Stimulated activated CD4-positive, alpha-beta T cell treated with anti-CD3 and anti-CD28 coated beads, TNF-alpha, amount 100 ng/mL, for 1 hour (primary cell): ENCODE results near the gene VMP1.
"Not testable (repeated sequence)": the region's sequence is repeated elsewhere in the genome, so short reads cannot be mapped to it uniquely, and the experiment has no call there.

Source experiments
- DNase-seq, 3 donors: peaks; one replicate each; pipeline ENCODE4 v3.0.0-alpha.2; 2020; ENCODE audit warnings: low read depth in 3 of 3, low spot score in 1 of 3

VMP1 gene

DNA sequence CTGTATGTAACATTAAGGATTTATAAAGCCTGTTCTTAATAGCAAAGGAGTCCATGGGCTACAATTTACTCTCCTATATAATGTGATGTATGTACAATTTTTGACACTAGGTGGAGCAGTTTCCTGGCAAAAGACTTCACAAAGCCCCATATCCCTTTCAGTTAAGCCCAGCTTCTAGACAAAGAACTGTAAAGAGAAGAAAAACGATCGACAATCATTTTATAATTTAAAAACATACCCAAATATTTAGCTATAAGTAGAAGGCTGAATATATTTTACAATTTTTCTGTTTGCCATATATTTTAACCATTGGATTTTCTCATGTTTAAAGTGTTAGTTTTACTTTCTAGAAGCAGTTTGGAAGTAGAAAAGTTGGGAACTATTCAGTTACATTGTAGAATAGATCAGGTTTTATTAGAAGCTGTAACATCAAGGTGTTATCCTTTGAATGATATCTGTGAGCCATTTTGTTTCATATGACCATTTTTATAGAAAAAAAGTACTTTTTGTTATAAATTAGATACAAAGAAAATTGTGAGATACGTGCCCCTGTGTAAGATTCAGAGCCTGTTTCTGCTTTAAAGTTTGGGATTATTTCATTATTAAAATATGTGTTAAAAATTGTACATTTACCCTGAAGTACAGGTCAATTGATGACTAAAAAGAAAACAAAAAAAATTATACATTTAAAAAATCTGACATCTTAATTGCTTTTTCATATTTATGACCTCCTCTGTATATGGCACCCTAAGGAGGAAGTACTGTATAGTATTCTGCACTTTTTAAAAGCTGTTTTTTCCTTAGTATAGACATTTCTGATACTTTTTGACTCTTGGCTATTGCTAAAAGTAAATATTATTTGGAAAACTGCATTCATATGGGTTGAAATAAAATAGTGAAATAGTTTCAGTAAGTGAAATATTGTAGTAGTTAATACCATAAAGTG lies 46.3 kb downstream of the VMP1 start:
- no peak for DNase-seq

DNA sequence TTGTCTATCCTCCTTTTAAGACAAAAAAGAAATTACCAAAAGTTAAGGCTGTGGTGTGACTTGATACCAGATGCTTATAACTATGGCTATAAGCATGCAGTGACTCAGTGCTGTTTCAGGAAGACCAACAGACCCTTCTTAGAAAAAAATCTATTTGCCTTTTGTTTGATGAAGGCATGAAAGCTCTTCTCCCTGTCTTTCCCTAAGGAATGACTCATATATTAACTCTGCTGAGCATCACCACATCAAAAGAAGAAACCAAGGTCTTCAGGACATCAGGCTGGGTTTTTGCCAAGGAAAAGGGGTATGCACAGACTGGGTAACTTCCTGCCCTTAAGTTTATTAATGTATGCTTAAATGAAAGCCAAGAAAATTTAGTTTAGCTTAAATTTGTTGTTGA lies 47.1 kb downstream of the VMP1 start:
- DNase-seq, result no peak

- not testable (repeated sequence) for DNase-seq
Measured at GRCh38 chr17:59755069-59755468, 47.6 kb downstream of the VMP1 start.

- no peak for DNase-seq
Measured at GRCh38 chr17:59756236-59756818, 48.9 kb downstream of the VMP1 start.

- no peak for DNase-seq
Measured at GRCh38 chr17:59757043-59757442, 49.6 kb downstream of the VMP1 start.

GRCh38 chr17:59757470-59757869 lies 50.0 kb downstream of the VMP1 start:
- no peak for DNase-seq

DNA sequence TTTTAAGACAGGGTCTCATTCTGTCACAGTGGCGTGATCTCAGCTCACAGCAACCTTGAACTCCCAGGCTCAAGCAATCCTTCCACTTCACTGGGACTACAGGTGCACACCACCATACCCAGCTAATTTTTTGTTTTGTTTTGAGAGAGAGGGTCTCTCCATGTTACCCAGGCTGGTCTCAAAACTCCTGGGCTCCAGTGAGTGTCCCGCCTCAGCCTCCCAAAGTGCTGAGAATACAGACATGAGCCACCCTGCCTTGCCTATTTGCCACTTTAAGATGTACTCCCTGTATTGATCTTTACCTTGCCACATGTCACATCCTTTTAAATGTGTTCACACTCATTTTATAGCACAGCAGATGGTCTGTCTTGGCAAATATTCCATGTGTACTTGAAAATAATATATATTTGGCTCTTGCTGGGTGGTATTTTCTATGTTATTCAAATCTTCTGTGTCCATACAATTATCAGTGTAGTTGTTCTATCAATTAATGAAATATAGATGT lies 50.5 kb downstream of the VMP1 start:
- DNase-seq, result no peak

DNA sequence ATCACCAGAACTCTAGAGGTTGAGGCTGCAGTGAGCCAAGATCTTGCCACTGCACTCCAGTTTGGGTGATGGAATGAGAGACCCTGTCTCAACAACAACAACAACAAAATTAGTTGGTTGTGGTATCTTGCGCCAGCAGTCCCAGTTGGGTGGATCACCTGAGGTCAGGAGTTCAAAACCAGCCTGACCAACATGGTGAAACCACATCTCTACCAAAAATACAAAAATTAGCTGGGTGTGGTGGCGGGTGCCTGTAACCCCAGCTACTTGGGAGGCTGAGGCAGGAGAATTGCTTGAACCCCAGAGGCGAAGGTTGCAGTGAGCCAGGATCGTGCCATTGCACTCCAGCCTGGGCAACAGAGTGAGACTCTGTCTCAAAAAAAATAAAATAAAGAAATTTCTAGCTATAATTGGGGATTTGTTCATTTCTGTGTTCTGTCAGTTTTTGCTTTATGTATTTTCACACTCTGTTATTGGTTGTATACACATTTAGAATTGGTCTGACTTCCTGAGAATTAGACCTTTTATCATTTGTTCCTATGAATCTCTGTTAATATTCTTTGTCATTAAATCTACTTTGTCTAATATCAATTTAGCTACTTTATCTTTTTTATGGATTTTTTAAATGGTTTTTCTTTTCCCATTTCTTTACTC lies 51.7 kb downstream of the VMP1 start:
- DNase-seq, result not testable (repeated sequence)

DNA sequence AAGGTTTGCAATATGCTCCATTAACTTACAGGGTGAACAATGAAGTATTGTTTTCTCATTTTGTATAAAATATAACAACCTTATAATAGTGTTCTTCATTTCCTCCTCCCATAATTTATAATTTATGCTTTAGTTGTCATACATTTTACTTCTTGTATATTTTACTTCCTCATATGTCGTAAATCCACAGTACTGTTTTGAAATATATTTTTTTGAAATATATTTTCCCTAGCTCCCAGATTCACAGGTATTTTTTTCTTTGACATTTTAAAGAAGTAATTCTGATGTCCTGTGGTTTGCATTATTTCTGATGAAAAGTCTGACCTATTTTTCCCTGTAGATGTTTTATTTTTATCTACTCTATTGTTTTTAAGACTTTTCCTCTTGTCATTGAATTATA lies 52.7 kb downstream of the VMP1 start:
- no peak for DNase-seq

DNA sequence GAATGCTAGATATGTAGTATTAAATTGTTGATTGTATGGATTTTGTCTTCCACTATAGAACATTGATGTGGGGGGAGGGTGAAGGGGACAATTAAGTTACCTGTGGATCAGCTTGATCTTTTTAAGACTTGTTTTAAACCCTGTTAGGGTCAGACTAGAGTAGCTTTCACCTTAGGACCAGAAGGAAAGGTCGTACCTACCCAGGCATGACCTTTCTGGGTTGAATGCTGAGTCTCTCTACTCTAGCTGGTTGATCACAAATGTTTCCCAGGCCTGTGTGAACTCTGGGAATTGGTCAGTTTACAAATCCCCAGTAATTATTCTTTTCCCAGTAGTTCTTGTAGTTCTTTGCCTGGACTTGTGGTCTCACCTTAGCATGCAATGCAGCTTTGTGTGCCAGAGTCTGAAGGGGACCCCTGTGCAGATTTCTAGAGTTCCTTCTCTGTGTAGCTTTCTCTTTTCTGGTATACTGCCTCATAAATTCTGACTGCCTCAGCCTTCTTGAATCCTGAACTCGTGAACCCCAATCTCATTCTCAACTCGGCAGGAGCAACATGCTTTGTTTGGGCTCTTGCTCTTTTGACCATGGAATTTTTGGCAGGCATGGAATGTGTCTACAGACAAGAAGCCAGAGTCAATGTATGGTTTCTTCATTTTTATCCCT lies 54.1 kb downstream of the VMP1 start:
- DNase-seq, result no peak

DNA sequence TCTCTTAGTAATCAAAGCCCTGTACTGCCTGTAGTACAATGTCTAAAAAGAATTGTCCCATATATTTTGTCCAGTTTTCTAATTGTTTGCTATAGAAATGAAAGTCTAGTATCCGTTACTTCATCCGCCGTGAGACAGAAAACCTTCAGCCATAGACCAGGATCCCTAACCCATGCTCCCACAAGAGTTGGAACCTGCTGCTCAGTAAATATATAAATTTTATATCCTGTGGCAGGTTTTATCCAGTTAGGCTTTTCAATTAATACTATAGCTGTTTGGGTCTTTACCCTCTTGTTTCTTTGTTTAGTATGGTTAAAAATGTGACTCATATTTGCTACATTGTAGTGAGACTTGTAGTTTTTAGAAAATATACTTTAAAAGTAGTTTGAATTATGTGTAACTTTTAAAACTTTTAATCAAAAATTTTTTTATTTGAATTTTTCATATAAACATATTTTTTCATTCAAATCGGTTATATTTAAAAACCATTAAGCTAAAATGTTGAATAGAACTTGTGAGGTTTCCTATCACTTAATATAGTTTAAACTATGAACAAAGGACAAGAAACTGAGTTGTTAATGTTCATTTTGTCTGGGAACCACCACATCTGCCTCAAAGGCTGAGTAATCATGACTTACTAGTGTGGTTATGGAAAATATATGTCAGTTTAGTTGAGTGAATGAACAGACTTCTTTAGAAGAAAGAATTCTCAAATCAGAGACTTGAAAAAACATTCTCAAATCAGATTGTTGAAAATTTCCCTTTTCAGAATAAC lies 54.8 kb downstream of the VMP1 start:
- no peak for DNase-seq

- DNase-seq, result no peak
Measured at GRCh38 chr17:59762824-59763374, 55.4 kb downstream of the VMP1 start.

DNA sequence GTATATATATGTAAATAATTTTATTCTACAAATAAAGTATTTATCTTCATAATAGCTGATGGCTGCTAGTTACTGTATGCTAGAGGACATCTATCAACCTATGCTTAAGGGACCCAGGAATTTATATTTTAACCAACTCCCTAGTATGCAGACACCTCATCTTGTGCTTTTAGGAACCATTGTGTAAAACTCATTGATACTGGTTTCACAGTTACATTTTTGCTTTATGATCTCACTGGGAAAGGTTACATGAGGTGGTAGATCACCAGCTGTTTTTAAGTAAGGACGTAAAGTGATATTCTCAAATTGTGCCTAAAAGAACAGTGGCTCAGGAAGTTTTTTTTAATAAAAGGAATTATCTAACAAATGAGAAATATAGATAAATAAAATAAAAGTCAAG lies 56.4 kb downstream of the VMP1 start:
- no peak for DNase-seq

DNA sequence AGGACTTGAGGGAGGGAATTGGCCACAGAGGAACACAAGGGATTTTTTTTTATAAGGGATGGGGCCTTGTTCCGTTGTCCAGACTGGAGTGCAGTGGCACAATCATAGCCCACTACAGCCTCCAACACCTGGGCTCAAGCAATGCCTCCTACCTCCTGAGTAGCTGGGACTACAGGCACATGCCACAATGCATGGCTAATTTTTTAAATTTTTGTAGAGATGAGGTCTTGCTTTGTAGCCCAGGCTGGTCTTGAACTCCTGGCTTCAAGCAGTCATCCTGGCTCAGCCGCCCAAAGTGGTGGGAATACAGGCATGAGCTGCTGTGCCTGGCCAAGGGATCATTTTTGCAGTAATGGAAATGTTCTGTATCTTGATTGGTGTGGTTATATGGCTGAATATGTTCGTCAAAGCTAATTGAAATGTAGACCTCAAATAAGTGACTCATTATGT lies 56.9 kb downstream of the VMP1 start:
- DNase-seq, result no peak

GRCh38 chr17:59765038-59765437 lies 57.6 kb downstream of the VMP1 start:
- DNase-seq, result no peak

GRCh38 chr17:59766491-59766890 lies 59.0 kb downstream of the VMP1 start:
- no peak for DNase-seq

DNA sequence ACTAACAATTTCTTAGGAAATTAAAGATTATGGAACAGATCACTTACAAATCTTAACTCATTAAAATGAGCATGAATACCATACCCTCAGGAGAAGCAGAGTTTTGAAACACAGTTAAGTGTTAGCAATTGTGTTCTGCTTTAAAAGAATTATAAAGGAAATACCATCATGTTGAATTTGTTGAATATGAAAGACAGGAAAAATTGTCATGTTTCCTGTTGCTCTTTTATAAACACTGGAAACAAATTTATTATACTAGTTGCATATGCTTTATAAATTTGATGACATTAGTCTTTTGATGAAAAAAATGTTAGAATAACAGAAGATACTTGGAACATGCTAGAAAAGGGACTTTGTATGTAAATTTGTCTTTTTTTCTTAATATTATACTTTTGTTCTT lies 59.7 kb downstream of the VMP1 start:
- no peak for DNase-seq

DNA sequence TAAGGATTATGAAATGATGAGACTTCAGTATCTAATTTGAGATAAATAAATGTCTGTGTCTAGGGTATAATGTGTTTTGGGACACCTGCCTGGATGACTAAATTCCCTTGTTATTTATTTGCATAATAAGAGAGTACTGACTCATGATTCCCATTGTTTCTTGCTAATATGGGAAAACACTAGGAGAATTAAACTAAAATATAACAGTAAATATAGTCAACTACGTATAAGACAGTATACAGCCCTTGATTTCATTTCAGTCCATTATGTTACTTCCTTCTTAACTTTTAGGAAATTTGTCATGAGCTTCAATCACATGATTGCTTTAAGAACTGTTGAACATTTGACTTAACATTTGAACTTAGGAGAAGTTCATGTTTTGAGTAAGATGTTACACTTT lies 62.4 kb downstream of the VMP1 start:
- DNase-seq, result no peak

DNA sequence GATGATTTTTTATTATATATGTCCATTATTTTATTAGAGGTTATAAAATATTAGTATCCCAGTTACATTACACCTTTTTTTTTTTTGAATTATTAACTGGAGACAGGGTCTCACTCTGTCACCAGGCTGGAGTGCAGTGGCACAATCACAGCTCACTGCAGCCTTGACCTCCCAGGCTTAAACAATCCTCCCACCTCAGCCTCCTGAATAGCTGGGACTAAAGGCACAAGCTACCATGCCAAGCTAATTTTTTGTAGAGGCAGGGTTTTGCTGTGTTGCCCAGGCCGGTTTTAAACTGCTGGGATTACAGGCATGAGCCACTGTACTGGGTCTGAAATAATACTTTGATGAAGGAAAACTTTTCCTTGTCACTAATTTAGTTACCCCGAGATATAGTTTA lies 63.6 kb downstream of the VMP1 start:
- no peak for DNase-seq

- DNase-seq, result no peak
Measured at GRCh38 chr17:59775786-59776350, 68.4 kb downstream of the VMP1 start.
